Esophagus muscularis mucosa (tissue), 4 donors: ENCODE results near the gene RPS2. TPM values are rescaled to one million over a fixed set of nuclear protein-coding genes. Genes with fewer than 3 reads are reported as not detected.

Source experiments
- DNase-seq: peaks from one replicate; pipeline ENCODE4 v3.0.0-alpha.2; 2017; ENCODE audit errors: extremely low spot score
- H3K27ac ChIP-seq, 4 donors: fragments of 200-600 bp; sonication (generic); replicated peaks in 1 of 4; 1 replicate in 3 of 4; 2 replicates in 1 of 4; pipeline ENCODE4 v1.5.1; 2016 to 2019; ENCODE audit warnings: mild to moderate bottlenecking in 1 of 4
- H3K27me3 ChIP-seq, 4 donors: fragments of 200-600 bp; sonication (generic); one replicate each; pipeline versions ENCODE4 v1.5.1 to v1.6.0; 2016 to 2019
- H3K36me3 ChIP-seq, 4 donors: fragments of 200-600 bp; sonication (generic); one replicate each; pipeline ENCODE4 v1.5.1; 2016 to 2019
- H3K4me1 ChIP-seq, 4 donors: fragments of 200-600 bp; sonication (generic); one replicate each; pipeline ENCODE4 v1.5.1; 2016 to 2019
- H3K4me3 ChIP-seq, 4 donors: fragments of 200-600 bp; sonication (generic); 1 replicate in 2 of 4; 2 replicates in 2 of 4; pipeline ENCODE4 v1.5.1; 2016 to 2019; ENCODE audit warnings: mild to moderate bottlenecking in 4 of 4, moderate library complexity in 1 of 4
- H3K9me3 ChIP-seq, 4 donors: fragments of 200-600 bp; sonication (generic); 1 replicate in 3 of 4; 2 replicates in 1 of 4; pipeline ENCODE4 v1.5.1; 2016 to 2019
- EP300 ChIP-seq: sonication (generic); formaldehyde crosslinking; IDR thresholded peaks from one replicate; pipeline ENCODE4 v1.6.1; 2017; ENCODE audit warnings: antibody characterized with exemption
- POLR2A ChIP-seq: fragments of 450-650 bp; IDR thresholded peaks from one replicate; pipeline ENCODE4 v1.6.1; 2017; ENCODE audit warnings: antibody characterized with exemption, moderate library complexity, mild to moderate bottlenecking, low read depth
- POLR2AphosphoS5 ChIP-seq, 2 donors: sonication (generic); formaldehyde crosslinking; IDR thresholded peaks; one replicate each; pipeline ENCODE4 v1.6.1; 2017; ENCODE audit warnings: antibody characterized with exemption in 2 of 2
- WGBS: methylation state at CpG from one replicate; pipeline ENCODE4 v1.1.5; 2018; 5-methylcytosine and 5-hydroxymethylcytosine counted together
- intact Hi-C: fragments of 100-400 bp; cut with DNase I; formaldehyde crosslinking; loops from one replicate; pipeline ENCODE4 v1.15.1; 2023
- total RNA-seq, 4 donors: library from RNA; depleted of rRNA; stranded (reverse); fragments of >200 nt; gene quantifications; one replicate each; pipeline versions ENCODE4 v1.1.0 to v1.2.1, GENCODE V29; 2016
- TF ChIP-seq, protein P1 (sequence below), 3 experiments: fragments of 200-600 bp in 2 of 3; fragments of 450-650 bp in 1 of 3; sonication (generic) in 2 of 3; IDR thresholded peaks; one replicate each; pipeline ENCODE4 v1.5.1; 2017 to 2019; ENCODE audit warnings: antibody characterized with exemption in 3 of 3, mild to moderate bottlenecking in 2 of 3, moderate library complexity in 1 of 3

The RPS2 gene
- total RNA-seq, 4 donors from 2014 or later: 1,144 to 2,342 (median 1,414) TPM

DNA sequence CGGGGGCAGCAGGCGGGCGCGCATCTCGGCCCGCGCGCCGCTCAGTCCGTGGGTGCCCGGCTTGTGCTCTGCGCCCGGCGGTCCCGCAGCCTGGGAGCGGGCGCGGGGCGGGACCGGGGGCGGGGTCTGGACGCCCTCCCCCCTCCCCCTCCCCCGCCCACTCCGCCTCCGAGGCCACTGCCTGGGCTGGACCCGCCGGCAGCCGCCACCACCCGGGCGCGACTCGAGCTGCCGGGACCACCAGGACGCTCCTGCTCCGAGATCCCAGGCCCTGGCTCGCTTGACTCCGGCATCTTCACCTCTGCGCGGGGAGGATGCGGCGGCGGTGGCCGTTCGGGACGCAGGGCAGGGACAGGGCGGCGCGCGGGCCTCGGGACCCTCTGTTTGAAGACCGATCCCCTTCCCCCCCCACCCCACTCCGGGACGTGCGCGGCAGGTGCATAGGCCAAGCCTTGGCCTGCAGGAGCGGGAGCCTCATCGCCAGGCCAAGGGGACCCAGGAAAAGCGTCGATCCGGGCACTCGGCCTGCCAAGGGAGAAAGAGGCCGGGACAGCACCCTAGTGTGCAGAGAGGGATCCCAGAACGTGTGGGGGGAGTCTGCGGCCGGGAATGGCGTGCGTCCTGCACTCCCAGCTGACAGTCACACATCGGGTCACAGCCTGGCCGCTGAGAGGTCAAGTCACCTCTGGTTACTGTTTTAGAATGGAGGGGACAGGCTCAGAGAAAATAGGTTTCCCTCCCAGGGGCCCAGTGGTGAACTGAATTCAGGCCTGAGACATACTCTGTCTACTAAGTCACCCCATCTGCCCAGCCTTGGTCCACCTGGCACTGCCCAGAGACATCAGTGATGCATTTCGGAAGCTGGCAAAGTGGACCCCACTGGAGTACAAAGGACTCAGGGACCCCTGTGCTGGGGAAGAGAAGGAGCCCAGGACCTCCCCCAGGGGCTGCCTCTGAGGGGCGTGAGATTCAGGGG is 46.0 kb downstream of the RPS2 start, which contains the start of gene HS3ST6:
Gene HS3ST6, minus strand, starts transcription at position 65 of the 976 bp plus-strand sequence. CDS start 92 bp downstream, outside the sequence.
- peak within 1 kb of the TSS in 1 of 4 donors; percentile 14 for H3K4me3 ChIP-seq
- WGBS: 26% methylated on average over 6 of the region's 71 CpGs
- peaks cover 0 to 24% (median 19%) of the 10 kb centered on the region in 4 donors for H3K4me1 ChIP-seq
- DNase-seq: no peak
- H3K36me3 ChIP-seq: no peaks in the 10 kb centered on the region
- H3K9me3 ChIP-seq: no peaks in the 10 kb centered on the region
- no peak for TF ChIP-seq POLR2AphosphoS5 (IDR thresholded peaks at IDR 0.05)
- TF ChIP-seq EP300: no peak
- no peak for TF ChIP-seq POLR2A
- TF ChIP-seq, protein P1, sequence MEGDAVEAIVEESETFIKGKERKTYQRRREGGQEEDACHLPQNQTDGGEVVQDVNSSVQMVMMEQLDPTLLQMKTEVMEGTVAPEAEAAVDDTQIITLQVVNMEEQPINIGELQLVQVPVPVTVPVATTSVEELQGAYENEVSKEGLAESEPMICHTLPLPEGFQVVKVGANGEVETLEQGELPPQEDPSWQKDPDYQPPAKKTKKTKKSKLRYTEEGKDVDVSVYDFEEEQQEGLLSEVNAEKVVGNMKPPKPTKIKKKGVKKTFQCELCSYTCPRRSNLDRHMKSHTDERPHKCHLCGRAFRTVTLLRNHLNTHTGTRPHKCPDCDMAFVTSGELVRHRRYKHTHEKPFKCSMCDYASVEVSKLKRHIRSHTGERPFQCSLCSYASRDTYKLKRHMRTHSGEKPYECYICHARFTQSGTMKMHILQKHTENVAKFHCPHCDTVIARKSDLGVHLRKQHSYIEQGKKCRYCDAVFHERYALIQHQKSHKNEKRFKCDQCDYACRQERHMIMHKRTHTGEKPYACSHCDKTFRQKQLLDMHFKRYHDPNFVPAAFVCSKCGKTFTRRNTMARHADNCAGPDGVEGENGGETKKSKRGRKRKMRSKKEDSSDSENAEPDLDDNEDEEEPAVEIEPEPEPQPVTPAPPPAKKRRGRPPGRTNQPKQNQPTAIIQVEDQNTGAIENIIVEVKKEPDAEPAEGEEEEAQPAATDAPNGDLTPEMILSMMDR (IDR thresholded peaks at IDR 0.05): no peak
- no peak within 1 kb of the TSS for H3K27ac ChIP-seq
- peaks cover 0 to 99% (median 46%) of the 10 kb centered on the region in 4 donors for H3K27me3 ChIP-seq
- intact Hi-C loops: no loop called here

DNA sequence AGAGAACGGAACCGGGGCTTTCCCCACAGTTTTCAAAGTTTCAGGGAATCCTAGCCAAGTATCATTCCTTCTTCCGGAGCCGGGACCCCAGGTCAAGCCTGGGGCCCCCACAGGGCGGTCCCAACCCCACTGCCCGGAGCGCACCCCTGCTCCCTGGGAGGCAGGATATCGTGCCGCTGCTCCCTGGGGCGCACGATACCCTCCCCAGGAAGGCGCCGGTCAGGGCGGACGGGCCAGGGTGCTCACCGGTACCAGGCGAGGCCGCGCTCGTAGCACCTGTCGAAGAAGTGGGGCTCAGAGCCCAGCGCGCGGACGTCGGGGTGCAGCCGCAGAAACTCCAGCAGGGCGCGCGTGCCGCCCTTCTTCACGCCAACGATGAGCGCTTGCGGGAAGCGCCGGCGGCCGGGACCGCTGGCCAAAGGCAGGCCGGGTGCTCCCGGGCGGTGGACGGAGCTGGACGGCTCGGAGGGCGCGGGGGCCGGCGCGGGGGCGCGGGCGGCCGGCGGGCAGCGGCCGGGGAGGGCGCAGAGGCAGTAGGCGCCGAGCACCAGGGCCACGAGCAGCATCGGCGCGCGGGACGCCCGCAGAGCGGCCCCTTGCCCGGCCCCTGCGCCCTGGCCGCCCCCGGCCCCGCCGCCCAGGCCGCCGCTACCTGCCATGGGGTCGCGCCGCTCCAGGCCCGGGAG is 46.8 kb downstream of the RPS2 start:
- 3% methylated on average over 11 of the region's 81 CpGs for WGBS
- DNase-seq: no peak
- intact Hi-C loops: no loop called here
- H3K27me3 ChIP-seq: peaks cover 0 to 98% (median 40%) of the 10 kb centered on the region in 4 donors
- no peak overlapping the region for H3K27ac ChIP-seq
- H3K9me3 ChIP-seq: no peaks in the 10 kb centered on the region
- H3K36me3 ChIP-seq: no peaks in the 10 kb centered on the region
- TF ChIP-seq, protein P1 (IDR thresholded peaks at IDR 0.05): no peak
- TF ChIP-seq POLR2A: no peak
- TF ChIP-seq EP300: no peak
- TF ChIP-seq POLR2AphosphoS5 (IDR thresholded peaks at IDR 0.05): no peak
- no peak overlapping the region for H3K4me3 ChIP-seq
- peaks cover 0 to 19% (median 12%) of the 10 kb centered on the region in 4 donors for H3K4me1 ChIP-seq

DNA sequence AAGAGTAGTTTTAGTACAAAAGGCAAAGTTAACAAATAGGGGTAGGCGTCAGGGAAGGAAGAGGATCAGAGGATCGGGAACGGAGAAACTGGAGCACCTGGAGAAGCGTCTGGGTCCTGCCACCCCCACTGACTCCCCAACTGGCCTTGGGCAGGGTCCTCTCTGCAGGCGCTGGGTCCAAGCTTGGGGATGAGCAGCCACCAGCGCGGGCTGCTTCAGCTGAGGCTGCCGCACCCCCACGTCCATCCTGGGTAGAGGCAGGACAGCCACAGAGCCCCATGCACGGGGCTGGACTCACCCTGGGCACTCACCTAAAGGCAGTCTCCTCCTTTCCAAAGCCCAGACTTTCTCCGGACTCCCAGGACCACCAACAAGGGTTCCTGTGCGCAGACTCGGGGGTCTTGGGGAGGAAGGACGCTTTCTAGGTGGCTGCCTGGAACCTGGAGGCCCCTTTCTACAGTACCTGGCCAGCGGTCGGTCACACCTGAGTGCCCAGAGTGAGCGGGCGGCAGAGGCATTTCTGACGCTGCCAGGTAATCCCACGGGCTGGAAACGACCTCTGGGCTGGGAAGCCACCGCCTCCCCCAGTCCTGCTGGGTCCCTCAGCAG is 47.5 kb downstream of the RPS2 start:
- Histone ChIP-seq H3K4me1 (peaks cover 0 to 19% (median 12%) of the 10 kb centered on the region in 4 donors), H3K27ac (no peak overlapping the region), H3K4me3 (no peak overlapping the region), H3K9me3 (no peaks in the 10 kb centered on the region), H3K36me3 (no peaks in the 10 kb centered on the region), H3K27me3 (peaks cover 0 to 97% (median 36%) of the 10 kb centered on the region in 4 donors)
- intact Hi-C loops: no loop called here
- TF ChIP-seq POLR2AphosphoS5 (IDR thresholded peaks at IDR 0.05): no peak
- TF ChIP-seq, protein P1 (IDR thresholded peaks at IDR 0.05): no peak
- TF ChIP-seq POLR2A: no peak
- TF ChIP-seq EP300: no peak
- WGBS: 8% methylated on average over 12 of the region's 22 CpGs
- no peak for DNase-seq

DNA sequence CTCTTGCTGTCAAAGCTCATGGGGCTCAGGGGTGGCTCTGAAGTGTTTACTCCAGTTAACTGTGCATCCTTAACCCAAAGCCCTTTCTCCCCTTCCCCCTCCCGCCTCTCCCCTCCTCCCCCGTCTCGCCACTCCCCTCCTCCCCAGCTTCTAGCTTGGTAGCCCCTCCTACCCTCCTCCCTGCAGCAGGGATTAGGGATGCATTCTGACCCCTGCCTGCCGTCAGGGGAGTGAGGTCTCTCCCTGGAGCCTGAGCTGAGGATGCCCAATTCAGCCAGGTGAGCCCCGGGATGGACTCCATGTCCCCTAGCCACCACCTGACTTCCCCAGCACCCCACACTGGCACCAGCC is 48.0 kb downstream of the RPS2 start:
- peaks cover 0 to 97% (median 34%) of the 10 kb centered on the region in 4 donors for H3K27me3 ChIP-seq
- no peak for DNase-seq
- TF ChIP-seq, protein P1 (IDR thresholded peaks at IDR 0.05): no peak
- H3K4me1 ChIP-seq: peaks cover 0 to 19% (median 12%) of the 10 kb centered on the region in 4 donors
- no peak overlapping the region for H3K27ac ChIP-seq
- intact Hi-C loops: no loop called here
- H3K4me3 ChIP-seq: no peak overlapping the region
- H3K36me3 ChIP-seq: no peaks in the 10 kb centered on the region
- H3K9me3 ChIP-seq: no peaks in the 10 kb centered on the region
- WGBS: 14% methylated on average over 5 of the region's 5 CpGs
